ENCODE data around the gene GPR3. TPM values are rescaled to one million over a fixed set of nuclear protein-coding genes. Genes with fewer than 3 reads are reported as not detected.

GPR3 gene
- total and polyA plus RNA-seq, 2 of the 13 experiments (the other 11 are each of a cell fraction or from before 2014, with no cell fraction given): 1.00 to 2.6 TPM

GRCh38 chr1:27379564-27380122, 12.8 kb upstream of the GPR3 start (continued):
- TF ChIP-seq ZNF609 (CRISPR knock-in tag; IDR thresholded peaks at IDR 0.05; ENCODE audit: borderline replicate concordance): no peak

- no peak overlapping the region for H3K4me3 ChIP-seq (replicated peaks in 1 of 3; ENCODE audit: insufficient read depth in 1 of 3, low read depth in 2 of 3, low read length in 3 of 3)
- FAIRE-seq: no peak
- ChIA-PET CTCF (ENCODE audit: low intra/inter-chr PET ratio, low total read pairs) (no interaction called here), POLR2A (interaction anchor here (0.6 kb wide), 1 partner anchor 15 kb away, joined by 3 read pairs; no protein-coding TSS in a partner anchor)
- ATAC-seq: no peak; the same call in 2 of the 3 replicates
- no peak for DNase-seq (ENCODE audit: low spot score)
- BruUV-seq (replicated peaks): no TSS peak
- H2AFZ ChIP-seq (ENCODE audit: low read length): no peak overlapping the region
- peaks cover 10 to 46% of the 10 kb centered on the region in 2 experiments for H3K27me3 ChIP-seq (ENCODE audit: control insufficient read depth in 1 of 2, insufficient read depth in 2 of 2, low read length in 2 of 2)
- H3K9ac ChIP-seq (ENCODE audit: insufficient read depth, low read depth, low read length): no peak overlapping the region
- no peaks in the 10 kb centered on the region for H3K79me2 ChIP-seq (ENCODE audit: insufficient read depth, low read length)
- H4K20me1 ChIP-seq (ENCODE audit: insufficient read depth, low read length): no peaks in the 10 kb centered on the region
- no peak for TF ChIP-seq ZBTB34 (CRISPR knock-in tag; IDR thresholded peaks at IDR 0.05)
- 0 out of 2 replicates have a peak, but pooled peaks have one; percentile 8 for TF ChIP-seq ZNF687 (CRISPR knock-in tag; IDR thresholded peaks at IDR 0.05)
- H3K4me1 ChIP-seq (ENCODE audit: insufficient read depth, low read length): no peaks in the 10 kb centered on the region
- H3K4me2 ChIP-seq (ENCODE audit: low read depth, low read length): no peak overlapping the region
- intact Hi-C loops (cut with micrococcal nuclease; ENCODE audit: unreplicated experiment): no loop called here
- H3K9me3 ChIP-seq (ENCODE audit: low read length): no peaks in the 10 kb centered on the region
- 40% methylated on average over 1 of the region's 4 CpGs for WGBS (ENCODE audit: low lambda C conversion rate)
- no peak overlapping the region for H3K27ac ChIP-seq (ENCODE audit: extremely low read length, insufficient read depth, low read length)
- no peaks in the 10 kb centered on the region for H3K36me3 ChIP-seq (replicated peaks in 1 of 2; ENCODE audit: control insufficient read depth in 1 of 2, insufficient read depth in 2 of 2, low read length in 2 of 2)
- in situ Hi-C loops (cut with HindIII; ENCODE audit: extremely low pct_ligation_motif_present, low pct_unique_long_range_greater_than_20kb): no loop called here
These were observed 12.2 kb upstream of the GPR3 start for GRCh38 chr1:27380224-27380623.
